Upper lobe of left lung (tissue), 6 donors: ENCODE results near the gene UBE2K. TPM values are rescaled to one million over a fixed set of nuclear protein-coding genes. Genes with fewer than 3 reads are reported as not detected.

Experiments used
- ATAC-seq, 2 donors: fragments of 200-7000 bp; cut with Tn5 transposase; one replicate each; pipeline ENCODE4 v1.9.1; 2022; ENCODE audit warnings: mild to moderate bottlenecking in 2 of 2, moderate library complexity in 2 of 2; ENCODE audit not compliant: low FRiP score in 2 of 2
- DNase-seq, 2 donors: peaks; one replicate each; pipeline ENCODE4 v3.0.0-alpha.2; 2019 to 2020
- H3K27ac ChIP-seq, 4 donors: fragments of 200-600 bp; sonication (generic); one replicate each; pipeline ENCODE4 v1.5.1; 2016 to 2019
- H3K27me3 ChIP-seq, 4 donors: fragments of 200-600 bp; sonication (generic); one replicate each; pipeline ENCODE4 v1.5.1; 2017 to 2019
- H3K36me3 ChIP-seq, 4 donors: fragments of 200-600 bp; sonication (generic); one replicate each; pipeline ENCODE4 v1.5.1; 2016 to 2019
- H3K4me1 ChIP-seq, 4 donors: fragments of 200-600 bp; sonication (generic); one replicate each; pipeline ENCODE4 v1.5.1; 2018 to 2019
- H3K4me3 ChIP-seq, 4 donors: fragments of 200-600 bp; sonication (generic); one replicate each; pipeline ENCODE4 v1.5.1; 2017 to 2019; ENCODE audit warnings: mild to moderate bottlenecking in 2 of 4, moderate library complexity in 1 of 4
- H3K9me3 ChIP-seq, 4 donors: fragments of 200-600 bp; sonication (generic); one replicate each; pipeline ENCODE4 v1.5.1; 2018 to 2019
- EP300 ChIP-seq, 4 donors: sonication (generic); formaldehyde crosslinking; IDR thresholded peaks; one replicate each; pipeline ENCODE4 v1.5.1; 2017; ENCODE audit warnings: antibody characterized with exemption in 4 of 4, control low read depth in 2 of 4
- POLR2A ChIP-seq, 4 donors: fragments of 450-650 bp; IDR thresholded peaks; one replicate each; pipeline ENCODE4 v1.5.1; 2016 to 2017; ENCODE audit warnings: antibody characterized with exemption in 4 of 4, mild to moderate bottlenecking in 2 of 4
- POLR2AphosphoS5 ChIP-seq, 2 donors: sonication (generic); formaldehyde crosslinking; IDR thresholded peaks; one replicate each; pipeline ENCODE4 v1.5.1; 2017; ENCODE audit warnings: antibody characterized with exemption in 2 of 2
- WGBS, 2 donors: methylation state at CpG; one replicate each; pipeline ENCODE4 v1.1.5; 2017 to 2018; 5-methylcytosine and 5-hydroxymethylcytosine counted together
- total RNA-seq, 6 donors: library from RNA; depleted of rRNA in 4 of 6; stranded (reverse); fragments of >200 nt in 4 of 6; gene quantifications; one replicate each; pipeline versions ENCODE4 v1.1.0 to v1.2.1, GENCODE V29; 2016 to 2021
- TF ChIP-seq, protein P1 (sequence below), 6 experiments: fragments of 450-650 bp in 4 of 6; fragments of 200-600 bp in 2 of 6; sonication (generic) in 2 of 6; IDR thresholded peaks; one replicate each; pipeline ENCODE4 v1.5.1; 2016 to 2019; ENCODE audit warnings: antibody characterized with exemption in 6 of 6
- donor health status: DM: no; HTN: no; CAD: no; lungs with moderate emphysema.
- donor health status: DM: no; HTN: yes; CAD: no; lungs with severe emphysema.

UBE2K gene
- total RNA-seq, 6 donors from 2014 or later = 22.3 to 57.4 (median 34.4) TPM

DNA sequence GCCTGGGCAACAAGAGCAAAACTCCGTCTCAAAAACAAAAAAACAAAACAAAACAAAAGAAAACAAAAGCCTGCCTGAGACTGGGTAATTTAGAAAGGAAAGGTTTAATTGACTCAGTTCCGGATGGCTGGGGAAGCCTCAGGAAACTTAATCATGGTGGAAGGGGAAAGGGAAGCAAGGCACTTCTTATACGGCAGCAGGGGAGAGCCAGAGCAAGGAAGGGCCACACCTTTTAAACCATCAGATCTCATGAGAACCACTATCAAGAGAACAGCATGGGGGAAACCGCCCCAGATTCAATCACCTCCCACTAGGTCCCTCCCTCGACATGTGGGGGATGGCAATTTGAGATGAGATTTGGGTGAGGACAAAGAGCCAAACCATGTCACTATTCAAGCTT, 122.2 kb downstream of the UBE2K start:
- ATAC-seq (no peak), DNase-seq (no peak)
- no peak for TF ChIP-seq POLR2AphosphoS5 (IDR thresholded peaks at IDR 0.05)
- no peak for TF ChIP-seq POLR2A (IDR thresholded peaks at IDR 0.05)
- TF ChIP-seq, protein P1, sequence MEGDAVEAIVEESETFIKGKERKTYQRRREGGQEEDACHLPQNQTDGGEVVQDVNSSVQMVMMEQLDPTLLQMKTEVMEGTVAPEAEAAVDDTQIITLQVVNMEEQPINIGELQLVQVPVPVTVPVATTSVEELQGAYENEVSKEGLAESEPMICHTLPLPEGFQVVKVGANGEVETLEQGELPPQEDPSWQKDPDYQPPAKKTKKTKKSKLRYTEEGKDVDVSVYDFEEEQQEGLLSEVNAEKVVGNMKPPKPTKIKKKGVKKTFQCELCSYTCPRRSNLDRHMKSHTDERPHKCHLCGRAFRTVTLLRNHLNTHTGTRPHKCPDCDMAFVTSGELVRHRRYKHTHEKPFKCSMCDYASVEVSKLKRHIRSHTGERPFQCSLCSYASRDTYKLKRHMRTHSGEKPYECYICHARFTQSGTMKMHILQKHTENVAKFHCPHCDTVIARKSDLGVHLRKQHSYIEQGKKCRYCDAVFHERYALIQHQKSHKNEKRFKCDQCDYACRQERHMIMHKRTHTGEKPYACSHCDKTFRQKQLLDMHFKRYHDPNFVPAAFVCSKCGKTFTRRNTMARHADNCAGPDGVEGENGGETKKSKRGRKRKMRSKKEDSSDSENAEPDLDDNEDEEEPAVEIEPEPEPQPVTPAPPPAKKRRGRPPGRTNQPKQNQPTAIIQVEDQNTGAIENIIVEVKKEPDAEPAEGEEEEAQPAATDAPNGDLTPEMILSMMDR (IDR thresholded peaks at IDR 0.05) = no peak
- TF ChIP-seq EP300 (IDR thresholded peaks at IDR 0.05) = no peak
- H3K9me3 ChIP-seq = no peaks in the 10 kb centered on the region
- no peaks in the 10 kb centered on the region for H3K4me1 ChIP-seq
- WGBS, 2 donors = 64 to 79% methylated on average over 5 of the region's 5 CpGs
- no peaks in the 10 kb centered on the region for H3K27me3 ChIP-seq
- no peak overlapping the region for H3K4me3 ChIP-seq
- peaks cover 0 to 24% (median 0%) of the 10 kb centered on the region in 4 donors for H3K36me3 ChIP-seq
- H3K27ac ChIP-seq = no peak overlapping the region

DNA sequence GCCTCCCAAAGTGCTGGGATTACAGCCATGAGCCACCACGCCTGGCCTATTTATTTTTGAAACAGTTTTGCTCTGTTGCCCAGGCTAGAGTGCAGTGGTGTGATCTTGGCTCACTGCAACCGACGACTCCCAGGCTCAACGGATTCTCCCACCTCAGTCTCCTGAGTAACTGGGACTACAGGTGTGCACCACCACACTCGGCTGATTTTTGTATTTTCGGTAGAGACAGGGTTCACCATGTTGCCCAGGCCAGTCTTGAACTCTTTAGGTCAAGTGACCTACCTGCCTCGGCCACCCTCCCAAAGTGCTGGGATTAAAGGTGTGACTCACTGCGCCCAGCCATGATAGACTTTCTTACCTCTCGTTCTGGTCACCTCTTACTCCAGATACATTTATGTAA, 124.0 kb downstream of the UBE2K start:
- WGBS, 2 donors = 97 to 99% methylated on average over 9 of the region's 9 CpGs
- Histone ChIP-seq H3K4me3 (no peak overlapping the region), H3K4me1 (peaks cover 0 to 5% (median 0%) of the 10 kb centered on the region in 4 donors), H3K27me3 (no peaks in the 10 kb centered on the region), H3K9me3 (no peaks in the 10 kb centered on the region), H3K36me3 (peaks cover 0 to 34% (median 5%) of the 10 kb centered on the region in 4 donors), H3K27ac (no peak overlapping the region)
- ATAC-seq (no peak), DNase-seq (no peak)
- TF ChIP-seq POLR2A (IDR thresholded peaks at IDR 0.05) = no peak
- TF ChIP-seq, protein P1 (IDR thresholded peaks at IDR 0.05) = no peak
- no peak for TF ChIP-seq EP300 (IDR thresholded peaks at IDR 0.05)
- TF ChIP-seq POLR2AphosphoS5 (IDR thresholded peaks at IDR 0.05) = no peak

DNA sequence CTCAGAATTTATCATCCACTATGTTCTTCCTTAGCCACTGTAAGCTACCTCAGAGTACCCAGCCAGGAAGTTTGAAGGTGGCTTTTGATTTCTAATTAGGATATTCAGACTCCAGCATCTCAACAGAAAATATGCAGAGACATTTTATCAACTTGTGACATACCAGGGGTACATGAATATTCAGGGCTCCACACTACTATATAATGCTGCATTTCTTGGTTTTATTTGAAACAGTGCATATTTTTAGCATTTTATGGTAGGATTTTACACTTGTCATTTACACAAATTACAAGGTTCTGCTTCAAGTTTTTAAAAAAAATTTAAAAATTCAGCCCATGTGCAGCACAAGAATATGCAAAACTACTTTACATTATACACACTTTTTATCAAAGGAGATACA, 124.7 kb downstream of the UBE2K start:
- peaks cover 0 to 5% (median 0%) of the 10 kb centered on the region in 4 donors for H3K4me1 ChIP-seq
- H3K36me3 ChIP-seq = peaks cover 0 to 40% (median 6%) of the 10 kb centered on the region in 4 donors
- DNase-seq (no peak), ATAC-seq (no peak)
- no peak for TF ChIP-seq EP300 (IDR thresholded peaks at IDR 0.05)
- TF ChIP-seq, protein P1 (IDR thresholded peaks at IDR 0.05) = no peak
- no peak for TF ChIP-seq POLR2A (IDR thresholded peaks at IDR 0.05)
- TF ChIP-seq POLR2AphosphoS5 (IDR thresholded peaks at IDR 0.05) = no peak
- no peak overlapping the region for H3K27ac ChIP-seq
- no peaks in the 10 kb centered on the region for H3K27me3 ChIP-seq
- H3K4me3 ChIP-seq = no peak overlapping the region
- no peaks in the 10 kb centered on the region for H3K9me3 ChIP-seq

DNA sequence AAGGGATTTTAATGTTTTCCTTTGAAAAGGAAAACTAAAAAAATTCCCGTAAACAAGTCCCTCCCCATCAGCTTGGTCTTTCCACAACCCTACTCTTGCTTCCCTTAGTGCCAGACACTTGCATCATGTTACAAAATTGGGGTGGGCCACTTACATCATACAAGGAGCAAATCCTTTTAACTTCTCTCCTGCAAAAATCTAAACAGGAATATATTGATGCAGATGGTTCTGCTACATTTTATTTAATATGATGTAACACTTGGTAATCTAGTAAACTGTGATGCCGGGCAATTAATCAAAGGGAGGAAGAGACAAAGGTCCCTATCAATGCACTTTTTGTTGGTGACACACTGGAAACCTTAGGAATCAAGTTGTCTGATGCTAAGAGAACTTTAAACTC, 125.3 kb downstream of the UBE2K start:
- WGBS, 2 donors = 83 to 86% methylated on average over 2 of the region's 2 CpGs
- no peaks in the 10 kb centered on the region for H3K9me3 ChIP-seq
- no peak overlapping the region for H3K27ac ChIP-seq
- TF ChIP-seq POLR2A (IDR thresholded peaks at IDR 0.05) = no peak
- TF ChIP-seq EP300 (IDR thresholded peaks at IDR 0.05) = no peak
- TF ChIP-seq, protein P1 (IDR thresholded peaks at IDR 0.05) = no peak
- no peak for TF ChIP-seq POLR2AphosphoS5 (IDR thresholded peaks at IDR 0.05)
- DNase-seq (no peak), ATAC-seq (peak in 1 of 2 donors; percentile 79)
- H3K4me1 ChIP-seq = peaks cover 0 to 5% (median 0%) of the 10 kb centered on the region in 4 donors
- no peak overlapping the region for H3K4me3 ChIP-seq
- H3K36me3 ChIP-seq = peaks cover 0 to 40% (median 6%) of the 10 kb centered on the region in 4 donors
- no peaks in the 10 kb centered on the region for H3K27me3 ChIP-seq

DNA sequence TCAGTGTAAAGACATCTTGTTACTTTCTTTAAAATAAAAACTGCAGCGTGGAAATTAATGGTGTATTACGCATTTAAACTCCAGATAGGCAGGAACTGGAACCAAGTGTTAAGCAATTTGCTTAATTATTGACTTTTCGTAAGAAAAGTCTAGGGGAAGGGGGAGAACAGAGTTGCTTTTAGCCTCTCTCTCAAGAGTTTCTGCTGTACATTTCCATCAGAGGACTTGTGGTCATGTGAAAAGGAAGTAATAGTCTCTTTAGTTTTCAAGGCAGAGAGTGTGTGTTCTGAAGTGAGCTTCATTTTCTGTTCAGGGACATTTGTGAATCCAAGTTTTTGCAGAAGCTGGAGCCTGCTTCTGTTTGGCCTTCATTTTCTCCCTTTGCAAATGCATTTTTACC, 127.2 kb downstream of the UBE2K start:
- TF ChIP-seq POLR2A (IDR thresholded peaks at IDR 0.05) (no peak), POLR2AphosphoS5 (IDR thresholded peaks at IDR 0.05) (no peak), EP300 (IDR thresholded peaks at IDR 0.05) (no peak)
- TF ChIP-seq, protein P1 (IDR thresholded peaks at IDR 0.05) = no peak

More for the DNA sequence above, 127.2 kb downstream of the UBE2K start:
- ATAC-seq (no peak), DNase-seq (no peak)
- WGBS, 2 donors = 57 to 69% methylated on average over 3 of the region's 3 CpGs
- Histone ChIP-seq H3K36me3 (peaks cover 0 to 57% (median 14%) of the 10 kb centered on the region in 4 donors), H3K27me3 (no peaks in the 10 kb centered on the region), H3K9me3 (no peaks in the 10 kb centered on the region), H3K4me3 (no peak overlapping the region), H3K27ac (peak overlapping the region in 3 of 4 donors; percentile 5 to 55 (median 14)), H3K4me1 (peaks cover 0 to 5% (median 0%) of the 10 kb centered on the region in 4 donors)
